Glomerular visceral epithelial cell (primary cell): ENCODE data around the gene SRP14.
"Not testable (repeated sequence)": the region's sequence is repeated elsewhere in the genome, so short reads cannot be mapped to it uniquely, and the experiment has no call there.

Source experiments
- DNase-seq: peaks from one replicate; pipeline ENCODE4 v3.0.0-alpha.2; 2016; ENCODE audit errors: extremely low spot score

SRP14 gene

GRCh38 chr15:40029979-40030893 lies 8.7 kb downstream of the SRP14 start:
- DNase-seq = no peak

DNA sequence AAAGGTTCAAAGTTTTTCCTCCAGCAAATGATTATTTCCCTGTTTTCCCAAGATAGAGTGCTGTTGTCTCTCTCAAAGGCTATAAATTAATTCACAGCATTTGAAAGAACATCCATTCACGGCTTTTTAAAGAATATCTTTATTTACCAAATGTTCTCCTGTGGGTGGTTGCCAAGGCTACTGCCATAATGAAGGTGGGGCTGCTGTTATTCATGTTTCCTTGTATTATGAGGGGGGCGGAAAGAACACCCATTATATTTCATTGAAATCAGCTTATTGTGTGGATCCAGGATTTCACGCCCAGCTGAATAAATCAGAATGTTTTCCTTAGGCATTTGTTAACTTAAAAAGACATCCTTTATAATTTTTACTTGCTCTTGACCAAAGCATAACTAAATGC lies 10.1 kb downstream of the SRP14 start:
- DNase-seq = no peak

- no peak for DNase-seq
Measured at GRCh38 chr15:40028193-40028592, 10.8 kb downstream of the SRP14 start.

- DNase-seq = no peak
Measured at GRCh38 chr15:40016224-40016865, 22.6 kb downstream of the SRP14 start.

- DNase-seq = no peak
Measured at GRCh38 chr15:40014390-40014789, 24.6 kb downstream of the SRP14 start.

- not testable (repeated sequence) for DNase-seq
Measured at GRCh38 chr15:40013372-40013771, 25.6 kb downstream of the SRP14 start.

- DNase-seq = no peak
Measured at GRCh38 chr15:40011303-40011702, 27.7 kb downstream of the SRP14 start.

DNA sequence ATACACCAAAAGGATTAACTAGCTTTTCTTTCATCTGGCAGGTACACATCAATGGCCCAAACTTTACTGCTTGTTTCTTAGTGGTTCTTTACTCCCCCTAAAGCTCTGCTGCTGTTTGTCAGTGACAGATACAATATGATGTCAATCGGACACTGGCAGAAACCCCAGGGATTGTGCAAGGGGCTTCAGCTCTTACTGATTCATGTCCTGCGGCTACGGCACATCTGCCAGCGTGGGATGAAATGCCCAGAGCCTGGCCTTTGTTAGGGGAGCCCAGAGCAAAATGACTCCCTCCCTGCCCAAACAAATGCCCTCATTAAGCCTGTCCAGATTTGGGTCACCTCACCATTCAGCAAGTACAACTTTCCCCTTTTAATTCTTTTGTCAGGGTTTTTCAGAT lies 28.3 kb downstream of the SRP14 start:
- no peak for DNase-seq

GRCh38 chr15:40008061-40008765 lies 30.8 kb downstream of the SRP14 start:
- DNase-seq = no peak

DNA sequence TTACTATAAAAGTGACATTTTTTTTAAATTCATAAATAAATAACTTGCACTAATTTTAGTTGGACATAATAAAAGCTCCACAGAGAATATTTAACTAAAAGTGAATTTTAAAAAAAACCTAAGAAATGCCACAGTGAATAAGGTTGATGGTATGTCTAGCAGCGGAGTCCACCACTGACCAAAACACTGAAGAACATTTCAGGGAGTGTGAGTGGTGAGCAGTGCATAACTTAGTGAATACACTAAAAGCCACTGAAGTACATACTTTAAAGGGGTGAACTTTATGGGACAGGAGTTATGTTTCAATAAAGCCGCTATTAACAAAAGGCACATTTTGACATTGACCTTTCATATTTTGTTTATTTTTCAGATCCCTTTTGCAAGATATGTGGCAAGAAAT lies 32.3 kb downstream of the SRP14 start:
- no peak for DNase-seq

- no peak for DNase-seq
Measured at GRCh38 chr15:40006003-40006402, 33.0 kb downstream of the SRP14 start.

DNA sequence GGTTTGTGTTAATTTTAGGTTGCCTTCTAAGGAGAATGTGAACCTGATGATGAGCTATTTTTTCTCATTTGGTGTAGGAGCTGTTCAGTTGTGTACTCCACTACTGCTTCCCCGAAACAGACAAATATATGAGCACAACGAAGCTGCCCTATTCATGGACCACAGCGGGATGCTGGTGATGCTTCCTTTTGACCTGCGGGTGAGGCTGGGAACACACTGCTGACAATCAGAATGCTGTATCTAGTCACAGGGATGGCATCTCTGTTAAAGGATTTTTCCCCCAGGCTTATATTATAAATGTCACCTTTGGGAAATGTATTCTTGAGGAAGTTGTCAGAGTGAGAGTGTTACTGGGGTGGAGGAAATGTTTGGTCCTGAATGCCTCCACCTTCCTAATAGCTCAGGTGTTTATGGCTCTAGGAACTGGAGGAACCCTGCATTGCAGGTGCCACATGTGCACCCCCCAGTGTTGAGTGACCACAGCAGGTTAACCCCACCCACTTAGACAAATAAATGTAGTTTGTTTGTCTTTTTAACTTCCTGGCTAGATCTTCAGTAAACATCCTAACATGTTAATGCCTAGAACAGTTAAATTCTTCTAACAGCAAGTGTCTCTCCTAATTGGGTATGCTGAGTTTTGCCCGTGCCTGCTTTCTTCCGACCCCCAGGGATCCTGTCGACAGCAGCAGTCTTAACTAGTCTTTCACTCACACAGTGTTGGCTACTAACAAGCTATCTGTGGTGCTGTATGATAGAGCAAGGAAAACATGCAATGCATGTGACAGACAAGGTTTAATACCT lies 35.7 kb downstream of the SRP14 start:
- no peak for DNase-seq

- DNase-seq = no peak
Measured at GRCh38 chr15:40002295-40002694, 36.7 kb downstream of the SRP14 start.

DNA sequence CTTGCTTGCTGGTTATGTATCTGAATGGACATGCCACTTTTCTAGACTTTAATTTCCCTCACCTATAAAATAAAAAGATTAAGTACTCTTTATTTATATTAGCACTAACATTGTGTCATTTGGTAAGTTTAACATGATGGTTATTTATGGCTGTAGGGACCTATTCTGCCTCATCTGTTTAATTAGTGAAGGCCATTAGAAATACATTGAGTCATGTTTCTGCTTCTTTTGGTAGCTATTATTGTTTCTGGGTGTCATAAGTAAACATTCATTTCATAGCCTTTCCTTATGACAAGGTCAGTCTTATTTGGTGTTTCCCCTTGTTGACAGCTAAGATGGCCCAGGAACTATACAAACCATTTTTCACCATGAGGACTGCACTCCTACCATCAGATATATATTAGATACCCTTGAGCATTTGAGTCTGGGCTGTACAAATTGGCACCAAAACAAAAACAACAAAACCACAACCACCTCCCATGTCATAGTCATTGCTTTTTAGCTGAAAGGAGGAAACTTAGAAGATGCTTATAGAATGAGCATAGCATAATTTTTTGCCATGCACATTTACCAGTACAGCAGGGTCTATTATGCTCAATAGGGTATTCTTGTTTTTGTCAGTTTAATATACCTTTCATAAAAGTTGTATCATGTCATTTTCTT lies 39.3 kb downstream of the SRP14 start:
- no peak for DNase-seq

GRCh38 chr15:39998511-39999077 lies 40.4 kb downstream of the SRP14 start:
- no peak for DNase-seq

GRCh38 chr15:39997639-39998038 lies 41.3 kb downstream of the SRP14 start:
- DNase-seq = no peak

DNA sequence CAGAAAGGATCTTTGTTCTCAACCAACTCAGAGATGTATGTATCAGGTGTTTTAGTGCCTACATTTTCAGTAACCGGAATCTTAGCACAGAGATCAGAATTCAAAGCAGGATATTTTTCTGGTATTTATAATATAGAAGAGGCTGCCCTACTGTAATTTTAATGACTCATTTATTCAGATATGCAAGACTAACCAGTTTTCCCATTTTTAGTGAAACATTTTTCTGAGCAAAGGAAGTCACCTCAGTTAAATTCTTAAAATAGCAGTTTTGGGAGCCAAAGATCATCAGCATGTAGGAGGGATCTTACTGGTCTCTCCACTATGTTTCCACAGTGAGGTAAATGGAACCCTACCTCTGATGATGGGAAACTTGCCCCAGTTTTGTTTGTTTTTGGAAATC lies 42.0 kb downstream of the SRP14 start:
- DNase-seq = no peak

DNA sequence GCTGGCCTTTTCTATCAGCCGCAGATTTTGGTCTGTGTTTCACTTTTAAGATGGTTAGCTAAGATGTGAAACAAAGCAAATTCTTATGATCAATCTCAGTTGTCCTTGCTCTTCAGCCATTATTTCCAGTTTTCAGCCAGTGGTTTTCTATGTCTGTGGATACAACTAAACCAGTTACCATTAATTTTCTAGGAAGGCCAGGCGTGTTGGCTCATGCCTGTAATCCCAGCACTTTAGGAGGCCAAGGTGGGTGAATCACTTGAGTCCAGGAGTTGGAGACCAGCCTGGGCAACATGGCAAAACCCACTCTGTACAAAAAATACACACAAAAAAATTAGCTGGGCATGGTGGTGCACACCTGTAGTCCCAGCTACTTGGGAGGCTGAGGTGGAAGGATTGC lies 42.8 kb downstream of the SRP14 start:
- not testable (repeated sequence) for DNase-seq

- DNase-seq = not testable (repeated sequence)
Measured at GRCh38 chr15:39992953-39993352, 46.0 kb downstream of the SRP14 start.

DNA sequence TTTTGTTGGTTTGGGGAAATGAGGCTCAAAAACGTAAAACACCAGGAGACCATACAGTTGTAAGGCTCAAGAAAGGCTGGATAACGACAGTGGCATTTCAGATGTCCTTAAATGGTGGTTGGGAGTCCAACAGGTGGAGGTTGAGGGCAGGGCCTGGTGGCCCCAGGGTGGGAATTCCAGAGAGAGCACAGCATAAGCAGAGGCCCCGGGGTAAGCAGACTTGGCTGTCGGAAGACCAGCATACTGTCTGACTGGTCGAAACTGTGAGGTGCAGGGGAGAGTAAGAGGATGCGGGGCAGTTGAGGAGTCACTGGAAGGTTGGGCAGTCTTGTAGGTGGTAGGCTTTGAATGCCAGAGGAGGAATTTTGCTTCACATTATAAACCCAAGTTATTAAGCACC lies 48.3 kb downstream of the SRP14 start:
- no peak for DNase-seq

DNA sequence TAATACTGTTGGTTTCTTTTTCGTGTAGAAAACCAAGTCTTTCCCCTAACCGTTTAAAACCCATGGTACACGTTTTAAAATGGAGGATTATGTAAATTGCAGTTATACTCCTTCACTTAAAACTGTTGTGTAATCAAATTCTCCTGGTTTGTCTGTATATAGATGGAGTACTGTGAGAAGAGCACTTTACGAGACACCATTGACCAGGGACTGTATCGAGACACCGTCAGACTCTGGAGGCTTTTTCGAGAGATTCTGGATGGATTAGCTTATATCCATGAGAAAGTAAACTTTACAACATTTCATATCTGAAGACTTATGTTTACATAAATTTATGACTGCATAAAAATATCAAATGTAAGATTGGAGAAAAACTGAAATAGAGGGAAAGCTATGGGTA lies 51.2 kb downstream of the SRP14 start:
- DNase-seq = no peak
